Common myeloid progenitor, CD34-positive (primary cell): ENCODE results near the gene HSD3B2.

Source experiments
- CTCF ChIA-PET: fragments of 350-600 bp; sonication (Branson Sonifier 250); formaldehyde crosslinking; loops from one replicate; lab custom pipeline; 2021; ENCODE audit warnings: antibody characterized with exemption; lab: Charles Lee
- POLR2A ChIA-PET: fragments of 350-600 bp; sonication (Branson Sonifier 250); formaldehyde crosslinking; loops from one replicate; lab custom pipeline; 2021; ENCODE audit warnings: antibody characterized with exemption; lab: Charles Lee
- DNase-seq, 3 donors: peaks; one replicate each; pipeline versions ENCODE4 v3.0.0 to v3.0.0-alpha.2; 2013
- H3K27ac ChIP-seq, 2 experiments: 1 replicate in 1 of 2; 2 replicates in 1 of 2; pipeline ENCODE4 v1.7.0; 2013; ENCODE audit warnings: inconsistent platforms in 2 of 2, low read length in 2 of 2, mild to moderate bottlenecking in 2 of 2, low read depth in 1 of 2, moderate library complexity in 1 of 2; ENCODE audit not compliant: severe bottlenecking in 2 of 2, insufficient read depth in 1 of 2, poor library complexity in 1 of 2
- H3K27me3 ChIP-seq, 5 experiments: replicated peaks in 2 of 5; 1 replicate in 3 of 5; 2 replicates in 2 of 5; pipeline versions ENCODE4 v1.6.1 to v1.7.0; 2013; ENCODE audit warnings: low read length in 4 of 5, mild to moderate bottlenecking in 2 of 5, moderate library complexity in 2 of 5, inconsistent platforms in 1 of 5; ENCODE audit not compliant: insufficient read depth in 5 of 5, control insufficient read depth in 4 of 5
- H3K36me3 ChIP-seq, 4 experiments: 1 replicate in 2 of 4; 2 replicates in 2 of 4; pipeline versions ENCODE4 v1.6.1 to v1.7.0; 2013; ENCODE audit warnings: low read length in 3 of 4, control low read depth in 1 of 4, mild to moderate bottlenecking in 1 of 4; ENCODE audit not compliant: control insufficient read depth in 4 of 4, insufficient read depth in 4 of 4
- H3K4me1 ChIP-seq, 4 experiments: 1 replicate in 3 of 4; 2 replicates in 1 of 4; pipeline versions ENCODE4 v1.6.1 to v1.7.1; 2013; ENCODE audit warnings: low read length in 3 of 4, mild to moderate bottlenecking in 3 of 4, control low read depth in 1 of 4, inconsistent platforms in 1 of 4, moderate library complexity in 1 of 4; ENCODE audit not compliant: control insufficient read depth in 4 of 4, insufficient read depth in 4 of 4; ENCODE audit errors: control extremely low read depth in 1 of 4
- H3K4me3 ChIP-seq, 7 experiments: 1 replicate in 4 of 7; 2 replicates in 3 of 7; pipeline versions ENCODE4 v1.5.1 to v1.7.0; 2013; ENCODE audit warnings: mild to moderate bottlenecking in 7 of 7, low read length in 6 of 7, moderate library complexity in 6 of 7, inconsistent platforms in 2 of 7, low read depth in 2 of 7, control low read depth in 1 of 7; ENCODE audit not compliant: insufficient read depth in 4 of 7, control insufficient read depth in 1 of 7; ENCODE audit errors: extremely low read depth in 1 of 7
- H3K9me3 ChIP-seq, 5 experiments: 1 replicate in 4 of 5; 2 replicates in 1 of 5; pipeline versions ENCODE4 v1.6.1 to v1.7.1; 2013; ENCODE audit warnings: low read length in 4 of 5, mild to moderate bottlenecking in 2 of 5, inconsistent platforms in 1 of 5, low read depth in 1 of 5, moderate library complexity in 1 of 5; ENCODE audit not compliant: control insufficient read depth in 4 of 5, insufficient read depth in 2 of 5; ENCODE audit errors: control extremely low read depth in 1 of 5
- WGBS: methylation state at CpG from one replicate; pipeline ENCODE4 v1.1.5; 2013; ENCODE audit not compliant: insufficient coverage; 5-methylcytosine and 5-hydroxymethylcytosine counted together

The HSD3B2 gene

DNA sequence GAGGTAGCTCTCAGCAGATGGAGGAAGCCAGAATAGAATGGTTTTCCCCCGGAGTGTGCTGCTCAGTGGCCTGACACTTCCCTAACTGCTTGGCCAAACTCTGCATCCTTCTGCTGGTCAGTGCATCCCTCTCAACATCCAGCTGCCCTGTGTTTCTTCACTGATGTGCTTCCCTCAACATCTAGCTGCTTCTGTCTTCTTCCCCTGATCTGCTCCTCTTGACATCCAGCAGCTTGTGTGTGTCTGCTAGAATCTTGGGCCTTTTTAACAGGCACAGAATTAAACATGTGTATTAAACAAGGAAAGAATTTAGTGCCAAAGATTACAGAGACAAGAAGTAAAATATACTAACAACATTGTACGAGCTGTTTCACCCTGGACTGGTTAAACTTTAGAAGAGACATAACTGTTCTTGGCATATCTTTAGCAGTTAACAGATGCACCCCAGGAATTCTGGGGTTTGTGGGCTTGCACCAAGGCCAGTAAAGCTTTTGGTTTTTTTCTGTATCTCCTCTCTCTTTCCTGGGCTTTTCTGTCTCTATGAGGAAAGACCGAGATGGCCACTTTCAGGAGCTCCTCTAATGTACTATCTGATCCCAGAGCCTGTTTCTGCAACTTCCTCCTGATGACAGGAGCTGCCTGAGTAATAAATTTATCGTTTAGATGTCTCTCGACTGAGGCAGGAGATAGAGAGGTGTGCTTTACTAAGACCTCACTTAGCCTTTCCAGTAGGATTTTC, 57.3 kb downstream of the HSD3B2 start:
- 33% methylated on average over 2 of the region's 5 CpGs for WGBS
- H3K9me3 ChIP-seq: no peaks in the 10 kb centered on the region
- ChIA-PET CTCF (no interaction called here), POLR2A (no interaction called here)
- peaks cover 0 to 4% (median 0%) of the 10 kb centered on the region in 4 experiments for H3K4me1 ChIP-seq
- H3K27me3 ChIP-seq: no peaks in the 10 kb centered on the region
- DNase-seq: no peak
- H3K4me3 ChIP-seq: no peak overlapping the region
- no peaks in the 10 kb centered on the region for H3K36me3 ChIP-seq
- no peak overlapping the region for H3K27ac ChIP-seq
